Measurements from ENCODE around the gene OSTN. TPM values are rescaled to one million over a fixed set of nuclear protein-coding genes. Genes with fewer than 3 reads are reported as not detected.

Gene OSTN
- total RNA-seq, 1 experiment from 2014 or later, result 1.8 TPM

- intact Hi-C loops (cut with micrococcal nuclease), result no loop called here
- no peaks in the 10 kb centered on the region for H4K20me1 ChIP-seq (ENCODE audit: low read length)
- CTCF ChIA-PET, result no interaction called here
Measured at GRCh38 chr3:191259486-191259885, 60.4 kb downstream of the OSTN start.

DNA sequence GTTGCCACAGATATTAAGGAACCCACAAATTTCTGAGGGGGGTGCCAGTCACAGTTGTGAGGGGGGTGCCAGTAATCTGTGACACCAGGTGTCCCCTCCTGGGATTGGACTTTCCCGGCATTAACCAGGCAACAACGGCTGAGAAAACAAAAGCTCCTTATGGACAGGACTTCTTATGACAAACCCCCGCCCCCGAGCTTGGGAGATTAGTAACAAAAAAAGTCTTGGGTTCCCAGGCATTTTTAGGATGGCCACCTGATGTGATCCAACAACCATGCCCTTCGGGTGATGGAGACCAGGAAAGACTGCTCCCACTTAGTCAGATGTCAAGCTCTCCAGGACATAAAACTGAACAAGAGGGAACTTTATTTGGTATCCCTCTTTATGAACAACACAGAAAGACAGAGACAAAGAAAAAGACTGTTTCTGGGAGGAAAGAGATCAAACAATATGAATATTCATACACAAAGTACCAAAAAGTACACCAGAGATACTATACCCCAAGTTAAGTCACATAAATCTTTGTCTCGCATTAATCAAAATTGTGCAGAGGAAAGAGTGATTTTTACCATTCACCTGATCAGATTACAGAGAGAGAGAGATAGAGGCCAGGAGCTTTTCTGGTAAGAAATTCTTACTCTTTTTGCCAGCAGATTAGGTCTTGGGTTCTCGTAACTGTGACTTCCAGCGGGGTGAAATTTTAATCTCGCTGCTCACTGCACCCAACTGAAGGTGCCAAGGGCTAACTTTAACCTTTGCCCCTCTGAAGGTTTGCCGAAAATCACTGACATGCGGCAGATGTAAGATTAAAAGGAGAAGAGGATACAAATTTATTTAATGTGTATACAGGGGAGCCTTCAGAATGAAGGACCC is 61.6 kb downstream of the OSTN start:
- Histone ChIP-seq H3K36me3 (ENCODE audit: low read depth, low read length) (no peaks in the 10 kb centered on the region), H3K27ac (ENCODE audit: low read length) (no peak overlapping the region), H3K27me3 (ENCODE audit: low read length) (no peaks in the 10 kb centered on the region), H2AFZ (ENCODE audit: low read length) (no peak overlapping the region), H3K9me2 (replicated peaks; ENCODE audit: low read length) (no peaks in the 10 kb centered on the region), H3K4me2 (ENCODE audit: low read length) (no peak overlapping the region), H3K4me3 (ENCODE audit: low read length) (no peak overlapping the region), H4K20me1 (ENCODE audit: low read length) (no peaks in the 10 kb centered on the region), H3F3A (ENCODE audit: low read length, unreplicated experiment) (no peaks in the 10 kb centered on the region), H3K79me2 (ENCODE audit: low read length) (no peaks in the 10 kb centered on the region), H3K9me3 (ENCODE audit: low read length) (no peaks in the 10 kb centered on the region), H3K4me1 (ENCODE audit: insufficient read depth, low read length) (peaks cover 8% of the 10 kb centered on the region; the same call in 1 of the 2 replicates), H3K9ac (ENCODE audit: low read length) (no peak overlapping the region)
- no peak for DNase-seq
- ChIA-PET POLR2A (ENCODE audit: unreplicated experiment) (interaction anchor here (0.5 kb wide), 1 partner anchor 9 kb away, joined by 4 read pairs; no protein-coding TSS in a partner anchor), CTCF (no interaction called here)
- intact Hi-C loops (cut with micrococcal nuclease), result no loop called here
- TF ChIP-seq, protein P1, sequence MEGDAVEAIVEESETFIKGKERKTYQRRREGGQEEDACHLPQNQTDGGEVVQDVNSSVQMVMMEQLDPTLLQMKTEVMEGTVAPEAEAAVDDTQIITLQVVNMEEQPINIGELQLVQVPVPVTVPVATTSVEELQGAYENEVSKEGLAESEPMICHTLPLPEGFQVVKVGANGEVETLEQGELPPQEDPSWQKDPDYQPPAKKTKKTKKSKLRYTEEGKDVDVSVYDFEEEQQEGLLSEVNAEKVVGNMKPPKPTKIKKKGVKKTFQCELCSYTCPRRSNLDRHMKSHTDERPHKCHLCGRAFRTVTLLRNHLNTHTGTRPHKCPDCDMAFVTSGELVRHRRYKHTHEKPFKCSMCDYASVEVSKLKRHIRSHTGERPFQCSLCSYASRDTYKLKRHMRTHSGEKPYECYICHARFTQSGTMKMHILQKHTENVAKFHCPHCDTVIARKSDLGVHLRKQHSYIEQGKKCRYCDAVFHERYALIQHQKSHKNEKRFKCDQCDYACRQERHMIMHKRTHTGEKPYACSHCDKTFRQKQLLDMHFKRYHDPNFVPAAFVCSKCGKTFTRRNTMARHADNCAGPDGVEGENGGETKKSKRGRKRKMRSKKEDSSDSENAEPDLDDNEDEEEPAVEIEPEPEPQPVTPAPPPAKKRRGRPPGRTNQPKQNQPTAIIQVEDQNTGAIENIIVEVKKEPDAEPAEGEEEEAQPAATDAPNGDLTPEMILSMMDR (conservative IDR thresholded peaks at IDR 0.05; ENCODE audit: low read depth, low read length), result no peak
- TF ChIP-seq EZH2phosphoT487 (IDR thresholded peaks at IDR 0.05; ENCODE audit: borderline replicate concordance, low read length) (no peak), EZH2 (IDR thresholded peaks at IDR 0.05; ENCODE audit: low read length, unreplicated experiment) (no peak)
- ATAC-seq, result no peak
- BruUV-seq (replicated peaks), result no TSS peak

More at GRCh38 chr3:191259486-191259885, 60.4 kb downstream of the OSTN start:
- H3K36me3 ChIP-seq (ENCODE audit: low read depth, low read length), result no peaks in the 10 kb centered on the region
- H3K79me2 ChIP-seq (ENCODE audit: low read length), result no peaks in the 10 kb centered on the region
- H3K4me1 ChIP-seq (ENCODE audit: insufficient read depth, low read length), result peaks cover 18% of the 10 kb centered on the region; the same call in 1 of the 2 replicates
- DNase-seq (no peak), ATAC-seq (no peak)
- no peak overlapping the region for H3K4me2 ChIP-seq (ENCODE audit: low read length)
- no TSS peak for BruUV-seq (replicated peaks)
- POLR2A ChIA-PET (ENCODE audit: unreplicated experiment), result no interaction called here
- no peaks in the 10 kb centered on the region for H3K9me2 ChIP-seq (replicated peaks; ENCODE audit: low read length)
- H3K9me3 ChIP-seq (ENCODE audit: low read length), result no peaks in the 10 kb centered on the region
- H3F3A ChIP-seq (ENCODE audit: low read length, unreplicated experiment), result no peaks in the 10 kb centered on the region
- no peak overlapping the region for H2AFZ ChIP-seq (ENCODE audit: low read length)
- no peak overlapping the region for H3K4me3 ChIP-seq (ENCODE audit: low read length)
- no peak overlapping the region for H3K9ac ChIP-seq (ENCODE audit: low read length)
- no peak overlapping the region for H3K27ac ChIP-seq (ENCODE audit: low read length)
- TF ChIP-seq, protein P1 (conservative IDR thresholded peaks at IDR 0.05; ENCODE audit: low read depth, low read length), result no peak
- TF ChIP-seq EZH2phosphoT487 (IDR thresholded peaks at IDR 0.05; ENCODE audit: borderline replicate concordance, low read length), result no peak
- TF ChIP-seq EZH2 (IDR thresholded peaks at IDR 0.05; ENCODE audit: low read length, unreplicated experiment), result no peak
- no peaks in the 10 kb centered on the region for H3K27me3 ChIP-seq (ENCODE audit: low read length)

GRCh38 chr3:191261304-191261638 is 62.2 kb downstream of the OSTN start:
- no peak for DNase-seq
- H4K20me1 ChIP-seq (ENCODE audit: low read length), result no peaks in the 10 kb centered on the region
- no peaks in the 10 kb centered on the region for H3K36me3 ChIP-seq (ENCODE audit: low read depth, low read length)
- intact Hi-C loops (cut with micrococcal nuclease), result no loop called here
- CTCF ChIA-PET, result no interaction called here
- no peaks in the 10 kb centered on the region for H3K27me3 ChIP-seq (ENCODE audit: low read length)
- H3K27ac ChIP-seq (ENCODE audit: low read length), result no peak overlapping the region
- H3K4me2 ChIP-seq (ENCODE audit: low read length), result no peak overlapping the region
- no peaks in the 10 kb centered on the region for H3K79me2 ChIP-seq (ENCODE audit: low read length)
- no peak overlapping the region for H3K4me3 ChIP-seq (ENCODE audit: low read length)
- H3F3A ChIP-seq (ENCODE audit: low read length, unreplicated experiment), result no peaks in the 10 kb centered on the region
- H3K9me2 ChIP-seq (replicated peaks; ENCODE audit: low read length), result no peaks in the 10 kb centered on the region
- no peak for ATAC-seq
- no peak overlapping the region for H2AFZ ChIP-seq (ENCODE audit: low read length)
- TF ChIP-seq EZH2phosphoT487 (IDR thresholded peaks at IDR 0.05; ENCODE audit: borderline replicate concordance, low read length) (no peak), EZH2 (IDR thresholded peaks at IDR 0.05; ENCODE audit: low read length, unreplicated experiment) (no peak)
- TF ChIP-seq, protein P1 (conservative IDR thresholded peaks at IDR 0.05; ENCODE audit: low read depth, low read length), result no peak
- POLR2A ChIA-PET (ENCODE audit: unreplicated experiment), result no interaction called here
- no peaks in the 10 kb centered on the region for H3K9me3 ChIP-seq (ENCODE audit: low read length)
- no peak overlapping the region for H3K9ac ChIP-seq (ENCODE audit: low read length)
- peaks cover 4% of the 10 kb centered on the region; the same call in 1 of the 2 replicates for H3K4me1 ChIP-seq (ENCODE audit: insufficient read depth, low read length)
- BruUV-seq (replicated peaks), result no TSS peak

Data from PC-3 (cell line).